ENCODE measurements around the gene DPYSL4. TPM values are rescaled to one million over a fixed set of nuclear protein-coding genes. Genes with fewer than 3 reads are reported as not detected.

DPYSL4 gene
- total and polyA plus RNA-seq, 2 of the 13 experiments (the other 11 are each of a cell fraction or from before 2014, with no cell fraction given) = 0.84 to 1.2 TPM

- ChIA-PET CTCF (ENCODE audit: low intra/inter-chr PET ratio, low total read pairs) (no interaction called here), POLR2A (no interaction called here)
- H3K36me3 ChIP-seq (replicated peaks in 1 of 2; ENCODE audit: control insufficient read depth in 1 of 2, insufficient read depth in 2 of 2, low read length in 2 of 2) = no peaks in the 10 kb centered on the region
- H3K79me2 ChIP-seq (ENCODE audit: insufficient read depth, low read length) = no peaks in the 10 kb centered on the region
- H2AFZ ChIP-seq (ENCODE audit: low read length) = no peak overlapping the region
- ATAC-seq = no peak
- no peak overlapping the region for H3K9ac ChIP-seq (ENCODE audit: insufficient read depth, low read depth, low read length)
- intact Hi-C loops (cut with micrococcal nuclease; ENCODE audit: unreplicated experiment) (no loop called here), in situ Hi-C loops (cut with HindIII; ENCODE audit: extremely low pct_ligation_motif_present, low pct_unique_long_range_greater_than_20kb) (loop anchor here (10.0 kb wide), 1 partner anchor 249 kb away; no protein-coding TSS in a partner anchor)
- no peak overlapping the region for H3K4me3 ChIP-seq (replicated peaks in 1 of 3; ENCODE audit: insufficient read depth in 1 of 3, low read depth in 2 of 3, low read length in 3 of 3)
- no peak overlapping the region for H3K27ac ChIP-seq (ENCODE audit: extremely low read length, insufficient read depth, low read length)
- WGBS (ENCODE audit: low lambda C conversion rate) = 50% methylated on average over 4 of the region's 17 CpGs
- TF ChIP-seq ZNF225 (CRISPR knock-in tag; IDR thresholded peaks at IDR 0.05) = no peak
- TF ChIP-seq SKI (IDR thresholded peaks at IDR 0.05; ENCODE audit: partially characterized antibody) = no peak
- TF ChIP-seq ZNF740 (CRISPR knock-in tag; IDR thresholded peaks at IDR 0.05) = no peak
- no peak for TF ChIP-seq U2AF1 (optimal IDR thresholded peaks at IDR 0.05; ENCODE audit: low read depth, low read length)
- TF ChIP-seq ZNF18 (CRISPR knock-in tag; IDR thresholded peaks at IDR 0.05; ENCODE audit: insufficient replicate concordance) = no peak
- TF ChIP-seq SP4 (CRISPR knock-in tag; IDR thresholded peaks at IDR 0.05) = no peak
- no peak for TF ChIP-seq FOSL2 (CRISPR knock-in tag; IDR thresholded peaks at IDR 0.05)
- no peak for TF ChIP-seq ZNF597 (CRISPR knock-in tag; IDR thresholded peaks at IDR 0.05)
- no peak for TF ChIP-seq PREB (CRISPR knock-in tag; IDR thresholded peaks at IDR 0.05)
- no peak for TF ChIP-seq UBTF (CRISPR knock-in tag; IDR thresholded peaks at IDR 0.05)
- TF ChIP-seq ZNF589 (CRISPR knock-in tag; conservative IDR thresholded peaks at IDR 0.05) = no peak
- no peak for TF ChIP-seq ZNF503 (CRISPR knock-in tag; IDR thresholded peaks at IDR 0.05)
- no TSS peak for BruUV-seq (replicated peaks)
- no peak for DNase-seq (ENCODE audit: low spot score)
- H3K27me3 ChIP-seq (ENCODE audit: control insufficient read depth in 1 of 2, insufficient read depth in 2 of 2, low read length in 2 of 2) = peaks cover 11 to 39% of the 10 kb centered on the region in 2 experiments
- H3K4me1 ChIP-seq (ENCODE audit: insufficient read depth, low read length) = no peaks in the 10 kb centered on the region
- peaks cover 2% of the 10 kb centered on the region; the same call in 1 of the 2 replicates for H4K20me1 ChIP-seq (ENCODE audit: insufficient read depth, low read length)
- FAIRE-seq = no peak
- H3K9me3 ChIP-seq (ENCODE audit: low read length) = no peaks in the 10 kb centered on the region
- no peak overlapping the region for H3K4me2 ChIP-seq (ENCODE audit: low read depth, low read length)
Measured at GRCh38 chr10:132144086-132144485, 42.7 kb upstream of the DPYSL4 start.
